Fibroblast of skin of scalp (primary cell): ENCODE data around the gene HOXA3.
A peak's percentile ranks its signal among the peaks of the same experiment; 100 is the strongest.

Experiments
- DNase-seq: peaks from one replicate; pipeline ENCODE4 v3.0.0-alpha.2; 2013

HOXA3 gene

GRCh38 chr7:27189295-27189996 lies 37.1 kb upstream of the HOXA3 start:
- no peak for DNase-seq

GRCh38 chr7:27188386-27189294 lies 36.3 kb upstream of the HOXA3 start:
- DNase-seq, result no peak

- DNase-seq, result no peak
Observed at GRCh38 chr7:27187475-27188385, 35.3 kb upstream of the HOXA3 start.

DNA sequence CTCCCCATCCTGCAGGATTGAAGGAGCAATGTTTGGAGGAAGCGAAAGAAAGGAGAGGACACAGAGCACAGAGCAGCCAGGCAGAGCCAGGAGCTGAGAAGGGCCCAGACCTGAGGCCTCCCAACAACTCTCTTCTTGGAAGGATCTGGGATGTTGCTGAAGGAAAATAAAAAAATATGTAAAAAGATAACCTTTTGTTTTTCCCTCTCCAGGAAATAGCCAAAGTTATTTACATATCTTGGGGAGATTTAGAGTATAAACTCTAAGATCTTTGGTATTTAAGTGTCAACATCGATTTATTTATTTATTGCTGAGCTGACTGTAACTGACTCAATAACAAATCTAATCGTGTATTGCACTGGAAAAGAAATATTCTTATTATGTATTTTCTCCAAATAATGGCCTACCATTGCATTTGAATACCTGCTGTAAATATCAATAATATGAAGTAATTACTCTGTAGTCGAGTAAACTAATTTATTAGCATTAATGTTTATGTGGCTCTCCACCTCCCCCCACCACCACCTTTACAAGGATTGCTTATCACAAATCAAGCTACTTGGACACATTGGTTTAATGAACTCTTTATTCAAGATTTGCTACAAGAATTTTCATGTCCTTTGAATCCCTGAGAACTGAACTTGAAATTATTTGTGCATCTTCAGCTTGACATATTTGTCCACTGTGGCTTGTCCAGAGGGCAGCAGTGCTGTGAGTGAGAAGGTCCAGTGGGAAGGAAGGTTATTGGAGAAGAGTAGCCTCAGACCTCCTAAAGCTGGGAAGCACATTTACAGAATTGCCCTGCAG lies 34.5 kb upstream of the HOXA3 start:
- no peak for DNase-seq

DNA sequence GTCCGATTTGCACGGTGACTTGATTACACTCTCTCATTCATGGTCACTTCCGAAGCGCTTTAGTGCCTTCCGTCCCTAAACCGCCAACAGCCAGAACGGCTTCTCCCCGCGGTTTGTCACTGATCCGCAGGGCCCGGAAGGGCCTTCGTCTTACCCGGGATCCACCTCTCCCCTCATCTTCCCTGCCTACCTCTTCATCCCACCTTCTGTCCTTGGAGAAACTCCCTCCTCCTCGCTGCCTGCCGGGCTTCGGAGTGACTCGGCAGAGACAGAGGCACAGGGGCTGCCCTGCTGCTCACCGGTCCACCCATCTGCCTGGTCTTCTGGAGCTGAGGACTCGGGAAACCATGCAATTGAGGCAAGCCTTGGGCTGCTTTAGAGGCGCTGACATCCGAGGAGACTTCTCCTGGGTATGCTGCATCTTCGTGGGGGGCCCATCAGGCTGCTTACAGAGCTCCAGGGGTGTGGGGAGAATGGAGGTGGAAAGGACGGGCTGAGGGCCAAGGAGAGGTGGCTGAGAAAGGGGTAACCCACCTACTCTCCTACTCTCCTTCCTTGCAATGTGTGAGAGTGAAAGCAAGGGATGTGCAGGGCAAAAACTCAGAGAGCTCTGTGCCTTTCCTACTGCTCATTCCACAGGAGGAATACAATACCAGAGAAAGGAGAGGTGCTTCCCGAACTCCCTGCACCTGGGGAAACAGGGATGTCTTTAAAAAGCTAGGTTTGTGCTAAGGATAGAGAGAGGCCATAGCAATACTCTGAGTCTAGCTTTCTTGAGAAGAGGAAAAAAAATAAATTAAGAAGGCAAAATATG lies 33.7 kb upstream of the HOXA3 start:
- DNase-seq, result no peak

DNA sequence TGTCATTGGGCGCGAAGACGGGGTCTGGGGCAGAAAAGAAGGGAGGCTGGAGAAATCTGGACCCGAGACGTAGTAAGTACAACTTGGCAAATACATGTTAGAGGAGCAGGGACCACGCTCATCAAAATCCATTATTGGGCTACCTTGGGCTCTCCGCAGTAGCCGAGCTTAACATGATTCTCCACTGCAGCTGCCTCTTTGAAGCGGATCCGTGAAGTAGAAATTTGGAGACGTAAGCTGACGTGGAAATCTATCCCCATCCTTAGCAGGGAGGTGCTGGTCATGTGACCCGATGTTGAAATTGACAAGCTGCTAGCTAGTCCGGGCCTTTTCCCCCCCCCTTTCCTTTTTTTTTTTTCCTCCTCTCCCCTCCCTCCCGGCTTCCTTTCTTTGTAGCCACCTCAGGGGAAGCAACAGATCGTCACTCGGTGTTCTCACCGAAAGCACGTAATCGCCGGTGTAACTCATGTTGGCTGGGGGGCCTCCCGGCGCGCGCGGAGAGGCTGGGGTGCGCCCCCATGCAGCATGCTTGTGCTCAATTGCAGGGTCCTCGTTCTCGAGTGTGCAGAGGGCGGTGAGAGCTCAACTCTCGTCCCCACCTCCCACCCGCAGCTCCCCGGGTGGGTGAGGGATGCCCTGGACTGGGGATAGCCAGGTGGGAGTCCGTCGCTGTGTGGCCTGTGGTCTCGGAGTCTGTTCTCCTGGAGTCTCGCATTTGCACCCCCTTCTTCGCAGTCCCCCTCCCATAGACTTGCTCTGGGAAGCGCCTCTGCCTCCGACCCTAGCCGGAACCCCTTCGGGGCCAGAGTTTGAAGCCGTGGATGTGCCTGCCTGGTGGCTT lies 32.9 kb upstream of the HOXA3 start, which contains the start of gene HOXA11:
TSS of gene HOXA11 (minus strand) at position 220 of the 841 bp plus-strand sequence. CDS start at position 132, 88 bp downstream.
- DNase-seq, result no peak

DNA sequence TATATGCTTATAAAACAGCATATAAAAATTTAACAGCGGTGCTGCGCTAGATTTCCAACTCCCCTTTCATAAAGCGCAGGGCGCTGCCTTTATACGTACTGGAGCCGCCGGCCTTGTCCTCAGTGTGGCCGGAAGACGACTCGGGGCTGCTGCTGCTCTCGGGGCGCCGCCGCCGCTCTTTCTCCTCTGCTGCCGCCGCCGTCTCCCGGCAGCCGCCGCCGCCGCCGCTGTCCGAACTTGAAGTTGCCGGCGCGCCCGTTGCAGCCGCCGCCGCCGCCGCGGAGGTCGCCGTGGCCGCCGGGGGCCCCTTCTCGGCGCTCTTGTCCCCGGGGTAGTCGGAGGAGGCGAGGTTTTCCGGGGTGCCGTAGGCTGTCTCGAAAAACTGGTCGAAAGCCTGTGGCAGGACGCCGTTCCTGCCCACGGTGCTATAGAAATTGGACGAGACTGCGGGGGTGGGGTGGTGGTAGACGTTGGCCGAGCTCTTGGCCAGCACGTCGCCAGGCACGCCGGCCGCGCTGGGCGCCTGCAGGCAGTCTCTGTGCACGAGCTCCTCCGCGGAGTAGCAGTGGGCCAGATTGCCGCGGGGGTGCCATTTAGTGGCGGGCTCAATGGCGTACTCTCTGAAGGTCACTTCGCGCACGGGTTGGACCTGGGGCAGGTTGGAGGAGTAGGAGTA lies 32.1 kb upstream of the HOXA3 start:
- peak; percentile 16 for DNase-seq

- no peak for DNase-seq
Observed at GRCh38 chr7:27183682-27184336, 31.4 kb upstream of the HOXA3 start.

DNA sequence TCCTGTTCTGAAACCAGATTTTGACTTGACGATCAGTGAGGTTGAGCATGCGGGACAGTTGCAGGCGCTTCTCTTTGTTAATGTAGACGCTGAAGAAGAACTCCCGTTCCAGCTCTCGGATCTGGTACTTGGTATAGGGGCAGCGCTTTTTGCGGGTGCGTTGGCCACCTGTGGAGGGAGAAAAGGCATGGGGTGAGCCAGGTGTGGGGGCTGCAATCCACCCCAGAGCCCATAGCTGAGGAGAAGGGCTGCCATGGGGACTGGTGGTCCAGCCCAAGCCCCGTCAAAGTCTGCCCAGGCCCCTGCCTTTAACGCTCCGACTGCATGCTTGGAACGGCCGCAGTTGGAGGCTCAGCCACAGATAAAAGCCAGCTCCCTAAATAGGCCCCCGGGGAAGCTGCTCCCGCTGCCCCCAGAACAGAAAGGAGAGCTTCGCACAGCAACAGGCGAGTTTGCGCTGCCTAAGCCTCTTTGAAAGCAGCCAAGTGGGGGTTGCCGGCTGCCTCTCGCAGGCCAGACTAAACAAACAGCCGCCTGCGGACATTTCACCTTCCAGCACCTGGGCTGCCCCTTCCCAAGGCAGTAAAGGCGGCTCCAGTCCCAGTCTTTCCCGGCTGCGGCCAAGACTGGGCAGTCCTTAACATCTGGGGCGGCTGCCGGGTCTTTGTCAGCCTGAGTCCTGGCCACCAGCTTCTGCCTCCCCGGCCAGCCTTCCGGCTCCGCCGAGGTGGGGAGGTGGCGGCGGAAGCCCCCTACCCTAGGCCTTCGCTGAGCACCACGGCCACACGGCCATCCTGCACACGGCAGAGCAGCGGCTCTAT lies 30.7 kb upstream of the HOXA3 start:
- no peak for DNase-seq

GRCh38 chr7:27182285-27182841 lies 30.0 kb upstream of the HOXA3 start:
- no peak for DNase-seq

GRCh38 chr7:27181795-27182275 lies 29.5 kb upstream of the HOXA3 start:
- no peak for DNase-seq

GRCh38 chr7:27180431-27181420 lies 28.3 kb upstream of the HOXA3 start:
- DNase-seq, result no peak

- peak; percentile 51 for DNase-seq
Observed at GRCh38 chr7:27179503-27180430, 27.4 kb upstream of the HOXA3 start.

DNA sequence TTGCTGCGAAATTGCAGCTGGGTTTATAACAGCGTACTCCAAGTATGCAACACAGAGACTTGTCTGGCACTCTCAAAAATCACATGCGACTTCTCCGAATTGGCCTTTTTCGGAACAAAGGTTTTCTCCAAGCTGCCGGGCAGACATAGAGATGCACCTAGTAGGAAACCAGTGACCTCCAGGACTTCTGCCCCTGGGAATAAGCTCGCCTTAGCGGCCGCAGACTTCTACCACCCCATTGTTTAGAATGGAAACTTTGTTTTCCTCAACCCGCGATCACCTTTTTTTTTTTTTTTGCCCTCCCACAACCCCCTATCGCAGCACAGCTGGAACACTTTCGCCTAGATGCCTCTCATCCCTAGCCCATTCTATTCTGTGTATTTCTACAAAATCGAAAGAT lies 26.6 kb upstream of the HOXA3 start:
- DNase-seq, result no peak

DNA sequence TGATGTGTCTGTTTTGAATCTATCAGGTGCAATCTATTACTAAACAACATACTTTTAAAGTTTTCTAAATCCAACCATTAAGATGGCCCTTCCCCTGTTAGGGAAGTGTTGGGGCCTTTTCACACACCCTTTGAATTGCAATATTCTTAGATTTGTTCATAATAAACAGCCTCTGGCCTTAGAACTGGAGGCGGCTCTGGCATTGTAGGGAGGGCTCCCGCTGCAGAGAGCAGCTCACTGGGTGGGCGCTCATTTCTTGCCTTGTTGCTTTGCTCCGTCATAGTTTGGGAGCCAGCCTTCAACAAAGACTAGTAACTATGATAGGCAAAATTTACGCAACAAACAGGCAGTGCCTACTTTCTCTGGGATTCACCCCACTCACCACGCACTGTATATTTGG lies 26.0 kb upstream of the HOXA3 start:
- no peak for DNase-seq
